T-cell (primary cell): ENCODE measurements around the gene CALHM2. TPM values are rescaled to one million over a fixed set of nuclear protein-coding genes. Genes with fewer than 3 reads are reported as not detected.
"Not testable (repeated sequence)": the region's sequence is repeated elsewhere in the genome, so short reads cannot be mapped to it uniquely, and the experiment has no call there.

Experiments
- ATAC-seq, 4 experiments: fragments of 200-7000 bp in 3 of 4; fragments of 150-1000 bp in 1 of 4; cut with Tn5 transposase; replicated peaks in 1 of 4; 1 replicate in 3 of 4; 2 replicates in 1 of 4; pipeline ENCODE4 v1.10.0; 2021; ENCODE audit warnings: moderate library complexity in 3 of 4, mild to moderate bottlenecking in 2 of 4, moderate number of reproducible peaks in 1 of 4
- CTCF ChIA-PET, 2 donors: fragments of 300-600 bp; sonication (Branson Sonifier 250); formaldehyde crosslinking; loops; one replicate each; lab custom pipeline; 2022; ENCODE audit warnings: antibody characterized with exemption in 2 of 2; lab: Charles Lee
- POLR2A ChIA-PET, 2 donors: fragments of 300-600 bp; sonication (Branson Sonifier 250); formaldehyde crosslinking; loops; one replicate each; lab custom pipeline; 2022; ENCODE audit warnings: antibody characterized with exemption in 2 of 2; lab: Charles Lee
- DNase-seq, 35 experiments: peaks; one replicate each; pipeline versions ENCODE4 v3.0.0 to v3.0.0-alpha.2; 2013 to 2023
- H3K27ac ChIP-seq: one replicate; pipeline ENCODE4 v1.5.1; 2013; ENCODE audit warnings: low read length
- H3K27me3 ChIP-seq, 2 experiments: replicated peaks in 1 of 2; 1 replicate in 1 of 2; 2 replicates in 1 of 2; pipeline versions ENCODE4 v1.6.1 to v1.7.0; 2013; ENCODE audit warnings: low read length in 1 of 2, mixed read lengths in 1 of 2; ENCODE audit not compliant: control insufficient read depth in 2 of 2, insufficient read depth in 2 of 2; ENCODE audit errors: extremely low read depth in 1 of 2
- H3K36me3 ChIP-seq, 2 donors: 1 replicate in 1 of 2; 2 replicates in 1 of 2; pipeline versions ENCODE4 v1.6.1 to v1.7.0; 2013; ENCODE audit warnings: low read length in 1 of 2; ENCODE audit not compliant: control insufficient read depth in 2 of 2, insufficient read depth in 1 of 2; ENCODE audit errors: extremely low read depth in 1 of 2
- H3K4me1 ChIP-seq, 2 experiments: 1 replicate in 1 of 2; 2 replicates in 1 of 2; pipeline versions ENCODE4 v1.6.1 to v1.7.0; 2013; ENCODE audit warnings: low read length in 2 of 2, mixed read lengths in 1 of 2; ENCODE audit not compliant: insufficient read depth in 2 of 2, control insufficient read depth in 1 of 2; ENCODE audit errors: extremely low read depth in 1 of 2
- H3K4me3 ChIP-seq, 2 donors: 1 replicate in 1 of 2; 2 replicates in 1 of 2; pipeline versions ENCODE4 v1.5.1 to v1.7.0; 2013; ENCODE audit warnings: mild to moderate bottlenecking in 2 of 2, low read length in 1 of 2, moderate library complexity in 1 of 2; ENCODE audit not compliant: control insufficient read depth in 1 of 2; ENCODE audit errors: extremely low read depth in 1 of 2
- H3K9me3 ChIP-seq: 2 replicates; pipeline ENCODE4 v1.7.0; 2013
- H3K27ac Mint-ChIP-seq, 2 donors: one replicate each; pipeline ENCODE4 v1.8.0; 2020 to 2021; ENCODE audit warnings: mild to moderate bottlenecking in 2 of 2, mixed read lengths in 2 of 2
- H3K27me3 Mint-ChIP-seq, 2 donors: one replicate each; pipeline ENCODE4 v1.8.0; 2021 to 2022; ENCODE audit warnings: mixed read lengths in 2 of 2
- H3K36me3 Mint-ChIP-seq: one replicate; pipeline ENCODE4 v1.8.0; 2021; ENCODE audit warnings: mixed read lengths
- H3K4me1 Mint-ChIP-seq, 3 donors: one replicate each; pipeline ENCODE4 v1.8.0; 2020 to 2022; ENCODE audit warnings: mixed read lengths in 3 of 3, mild to moderate bottlenecking in 1 of 3
- H3K4me3 Mint-ChIP-seq, 3 donors: one replicate each; pipeline ENCODE4 v1.8.0; 2020 to 2022; ENCODE audit warnings: mild to moderate bottlenecking in 3 of 3, mixed read lengths in 3 of 3, moderate library complexity in 3 of 3
- H3K9me3 Mint-ChIP-seq, 3 donors: one replicate each; pipeline ENCODE4 v1.8.0; 2020 to 2022; ENCODE audit warnings: mixed read lengths in 3 of 3
- WGBS: methylation state at CpG from one replicate; pipeline ENCODE4 v1.1.5; 2013; ENCODE audit warnings: missing lambda C conversion rate; ENCODE audit not compliant: insufficient coverage; 5-methylcytosine and 5-hydroxymethylcytosine counted together
- total RNA-seq, 35 experiments: library from RNA in 6 of 35; stranded (reverse) in 6 of 35; fragments of 120-200 nt in 1 of 35; gene quantifications; one replicate each; pipeline versions ENCODE4 v1.2.1 to v1.2.4 and lab custom pipeline; 2013 to 2026

CALHM2 gene
- total RNA-seq, 5 donors from 2014 or later (not counting 1 experiment from before 2014, with no cell fraction given) = 8.9 to 76.7 (median 46.8) TPM

- Mint-ChIP-seq H3K9me3 (no peaks in the 10 kb centered on the region), H3K4me3 (peak overlapping the region in 2 of 3 donors; percentile 1 to 83), H3K36me3 (no peaks in the 10 kb centered on the region), H3K27me3 (peaks cover 35 to 39% of the 10 kb centered on the region in 2 donors), H3K4me1 (peaks cover 11 to 27% (median 17%) of the 10 kb centered on the region in 3 donors), H3K27ac (peak overlapping the region in 1 of 2 donors; percentile 44)
- 89% methylated on average over 7 of the region's 7 CpGs for WGBS
- peaks cover 0 to 24% of the 10 kb centered on the region in 2 experiments for H3K4me1 ChIP-seq
- ChIA-PET CTCF (interaction anchor here (0.6 to 1.7 kb wide), 3 partner anchors 8 to 74 kb away, joined by 6 to 18 read pairs (median 9); no protein-coding TSS in a partner anchor), POLR2A (no interaction called here)
- ATAC-seq (no peak), DNase-seq (no peak)
- H3K27ac ChIP-seq = no peak overlapping the region
- H3K27me3 ChIP-seq = peaks cover 3 to 42% of the 10 kb centered on the region in 2 experiments
- H3K4me3 ChIP-seq = no peak overlapping the region
- H3K9me3 ChIP-seq = no peaks in the 10 kb centered on the region
- no peaks in the 10 kb centered on the region for H3K36me3 ChIP-seq
Measured at GRCh38 chr10:103491729-103492364, 39.7 kb upstream of the CALHM2 start.

- Histone ChIP-seq H3K27ac (no peak overlapping the region), H3K9me3 (no peaks in the 10 kb centered on the region), H3K4me3 (no peak overlapping the region), H3K4me1 (peaks cover 0 to 24% of the 10 kb centered on the region in 2 experiments), H3K27me3 (peaks cover 3 to 41% of the 10 kb centered on the region in 2 experiments), H3K36me3 (no peaks in the 10 kb centered on the region)
- H3K27ac Mint-ChIP-seq = no peak overlapping the region
- ATAC-seq (peak in 2 of 4 experiments; percentile 6 to 7), DNase-seq (no peak)
- H3K9me3 Mint-ChIP-seq = no peaks in the 10 kb centered on the region
- H3K36me3 Mint-ChIP-seq = no peaks in the 10 kb centered on the region
- ChIA-PET CTCF (interaction anchor here (0.6 to 1.7 kb wide), 3 partner anchors 8 to 157 kb away, joined by 3 to 12 read pairs (median 6); no protein-coding TSS in a partner anchor), POLR2A (interaction anchor here in 1 of 2 donors (0.7 kb wide), 1 partner anchor 848 kb away, joined by 4 read pairs; the partner anchor contains the start of gene ITPRIP)
- no CpG with 5 or more reads among the region's 1 CpG for WGBS
- peaks cover 11 to 27% (median 17%) of the 10 kb centered on the region in 3 donors for H3K4me1 Mint-ChIP-seq
- no peak overlapping the region for H3K4me3 Mint-ChIP-seq
- peaks cover 33 to 37% of the 10 kb centered on the region in 2 donors for H3K27me3 Mint-ChIP-seq
Measured at GRCh38 chr10:103490986-103491314, 38.8 kb upstream of the CALHM2 start.

GRCh38 chr10:103487410-103487708 is 35.2 kb upstream of the CALHM2 start:
- DNase-seq (no peak), ATAC-seq (no peak)
- Histone ChIP-seq H3K4me3 (no peak overlapping the region), H3K27ac (no peak overlapping the region), H3K9me3 (no peaks in the 10 kb centered on the region), H3K4me1 (peaks cover 0 to 13% of the 10 kb centered on the region in 2 experiments), H3K27me3 (peaks cover 0 to 17% of the 10 kb centered on the region in 2 experiments), H3K36me3 (no peaks in the 10 kb centered on the region)
- H3K4me1 Mint-ChIP-seq = peaks cover 2 to 16% (median 11%) of the 10 kb centered on the region in 3 donors
- H3K27me3 Mint-ChIP-seq = peaks cover 9 to 10% of the 10 kb centered on the region in 2 donors
- H3K27ac Mint-ChIP-seq = no peak overlapping the region
- H3K9me3 Mint-ChIP-seq = no peaks in the 10 kb centered on the region
- WGBS = 100% methylated on average over 1 of the region's 2 CpGs
- ChIA-PET CTCF (no interaction called here), POLR2A (no interaction called here)
- no peak overlapping the region for H3K4me3 Mint-ChIP-seq
- no peaks in the 10 kb centered on the region for H3K36me3 Mint-ChIP-seq

- DNase-seq, H3K27ac Mint-ChIP-seq, H3K9me3 ChIP-seq, H3K27ac ChIP-seq, H3K36me3 ChIP-seq, POLR2A ChIA-PET, H3K36me3 Mint-ChIP-seq, H3K4me3 Mint-ChIP-seq, ATAC-seq, H3K4me3 ChIP-seq, H3K9me3 Mint-ChIP-seq, H3K27me3 Mint-ChIP-seq: not testable (repeated sequence)
- H3K4me1 ChIP-seq = peaks cover 0 to 13% of the 10 kb centered on the region in 2 experiments
- H3K27me3 ChIP-seq = peaks cover 0 to 13% of the 10 kb centered on the region in 2 experiments
- peaks cover 5 to 17% (median 15%) of the 10 kb centered on the region in 3 donors for H3K4me1 Mint-ChIP-seq
- CTCF ChIA-PET = interaction anchor here (1.2 to 5.1 kb wide), 3 partner anchors 14 to 71 kb away, joined by 3 to 54 read pairs (median 4); no protein-coding TSS in a partner anchor
- 90% methylated on average over 4 of the region's 8 CpGs for WGBS
Measured at GRCh38 chr10:103486635-103487409, 34.7 kb upstream of the CALHM2 start.

- ChIA-PET POLR2A (no interaction called here), CTCF (interaction anchor here (1.1 to 5.1 kb wide), 4 partner anchors 9 to 65 kb away, joined by 4 to 54 read pairs (median 8); no protein-coding TSS in a partner anchor)
- Mint-ChIP-seq H3K27me3 (no peaks in the 10 kb centered on the region), H3K4me3 (no peak overlapping the region), H3K4me1 (peaks cover 2 to 7% (median 4%) of the 10 kb centered on the region in 3 donors), H3K9me3 (no peaks in the 10 kb centered on the region), H3K27ac (peak overlapping the region in 1 of 2 donors; percentile 26), H3K36me3 (no peaks in the 10 kb centered on the region)
- WGBS = 52% methylated on average over 9 of the region's 12 CpGs
- Histone ChIP-seq H3K27me3 (peaks cover 0 to 5% of the 10 kb centered on the region in 2 experiments), H3K36me3 (no peaks in the 10 kb centered on the region), H3K4me3 (no peak overlapping the region), H3K9me3 (no peaks in the 10 kb centered on the region), H3K27ac (no peak overlapping the region), H3K4me1 (peaks cover 0 to 3% of the 10 kb centered on the region in 2 experiments)
- ATAC-seq (peak in 3 of 4 experiments; percentile 77 to 84 (median 83)), DNase-seq (peak in 11 of 35 experiments; percentile 18 to 84 (median 38))
Measured at GRCh38 chr10:103481974-103482531, 29.9 kb upstream of the CALHM2 start.

GRCh38 chr10:103480521-103480920 is 28.4 kb upstream of the CALHM2 start:
- no peak overlapping the region for H3K4me3 ChIP-seq
- no peaks in the 10 kb centered on the region for H3K9me3 ChIP-seq
- H3K36me3 ChIP-seq = no peaks in the 10 kb centered on the region
- no peak overlapping the region for H3K27ac ChIP-seq
- DNase-seq = no peak
- peaks cover 0 to 2% of the 10 kb centered on the region in 2 experiments for H3K27me3 ChIP-seq
- POLR2A ChIA-PET = no interaction called here
- H3K36me3 Mint-ChIP-seq = no peaks in the 10 kb centered on the region
- no peaks in the 10 kb centered on the region for H3K9me3 Mint-ChIP-seq
- CTCF ChIA-PET = interaction anchor here (0.5 to 1.6 kb wide), 3 partner anchors 63 to 198 kb away, joined by 3 to 5 read pairs (median 4); no protein-coding TSS in a partner anchor
- H3K4me1 ChIP-seq = peaks cover 0 to 8% of the 10 kb centered on the region in 2 experiments
- no peak overlapping the region for H3K4me3 Mint-ChIP-seq
- 100% methylated on average over 3 of the region's 5 CpGs for WGBS
- H3K27me3 Mint-ChIP-seq = no peaks in the 10 kb centered on the region
- H3K4me1 Mint-ChIP-seq = peaks cover 4 to 10% (median 7%) of the 10 kb centered on the region in 3 donors
- H3K27ac Mint-ChIP-seq = no peak overlapping the region
- no peak for ATAC-seq
